Endothelial cell of umbilical vein (primary cell): ENCODE results near the gene BNC2. TPM values are rescaled to one million over a fixed set of nuclear protein-coding genes. Genes with fewer than 3 reads are reported as not detected.

ENCODE experiments used
- BruUV-seq: library from RNA; stranded (reverse); fragments of 400-500 nt; replicated peaks from 2 replicates; lab custom pipeline; 2021; lab: Mats Ljungman, UMichigan
- CTCF ChIA-PET: fragments of 300-600, 350-600 bp; sonication (Branson Sonifier 250); formaldehyde crosslinking; loops from one replicate; lab custom pipeline; 2021; ENCODE audit warnings: antibody characterized with exemption, inconsistent platforms; lab: Charles Lee
- POLR2A ChIA-PET: fragments of 300-600, 350-600 bp; sonication (Branson Sonifier 250); formaldehyde crosslinking; loops from one replicate; lab custom pipeline; 2021; ENCODE audit warnings: antibody characterized with exemption, inconsistent platforms; lab: Charles Lee
- DNase-seq: peaks from one replicate; pipeline ENCODE4 v3.0.0-alpha.2; 2011; ENCODE audit warnings: low read depth, low spot score
- FAIRE-seq: peaks from 2 replicates; lab custom pipeline; 2011; peaks lifted over from hg19 to GRCh38; lab: Jason Lieb, UNC
- H2AFZ ChIP-seq: 2 replicates; pipeline ENCODE4 v1.6.0; 2012; ENCODE audit warnings: low read depth, low read length, control low read depth, inconsistent platforms
- H3K27ac ChIP-seq: 2 replicates; pipeline ENCODE4 v1.5.1; 2011; ENCODE audit warnings: low read depth, mild to moderate bottlenecking, control low read depth, low read length, moderate library complexity; ENCODE audit not compliant: insufficient read depth
- H3K27me3 ChIP-seq, 2 experiments: 2 replicates each; pipeline versions ENCODE4 v1.6.0 to v1.6.1; 2011; ENCODE audit warnings: low read length in 2 of 2, mixed read lengths in 1 of 2; ENCODE audit not compliant: control insufficient read depth in 2 of 2, insufficient read depth in 2 of 2
- H3K36me3 ChIP-seq, 2 experiments: 2 replicates in 1 of 2; 3 replicates in 1 of 2; pipeline ENCODE4 v1.5.1; 2011; ENCODE audit warnings: low read length in 2 of 2, mild to moderate bottlenecking in 1 of 2, moderate library complexity in 1 of 2; ENCODE audit not compliant: control insufficient read depth in 2 of 2, insufficient read depth in 2 of 2; ENCODE audit errors: extremely low read depth in 1 of 2
- H3K4me1 ChIP-seq: 3 replicates; pipeline ENCODE4 v1.5.1; 2011; ENCODE audit warnings: mild to moderate bottlenecking, low read length; ENCODE audit not compliant: control insufficient read depth, insufficient read depth; ENCODE audit errors: extremely low read depth
- H3K4me2 ChIP-seq: 2 replicates; pipeline ENCODE4 v1.6.1; 2011; ENCODE audit warnings: low read length, control low read depth, mixed read lengths; ENCODE audit not compliant: insufficient read depth
- H3K4me3 ChIP-seq, 3 experiments: fragments of 200-600 bp in 1 of 3; sonication (generic), shearing (Covaris generic) in 1 of 3; replicated peaks in 1 of 3; 2 replicates each; pipeline ENCODE4 v1.5.1; 2011 to 2016; ENCODE audit warnings: control low read depth in 3 of 3, low read length in 3 of 3, mild to moderate bottlenecking in 2 of 3, inconsistent platforms in 1 of 3, low read depth in 1 of 3, moderate library complexity in 1 of 3; ENCODE audit not compliant: insufficient read depth in 1 of 3
- H3K79me2 ChIP-seq: 2 replicates; pipeline ENCODE4 v1.6.0; 2012; ENCODE audit warnings: low read length, inconsistent platforms; ENCODE audit not compliant: control insufficient read depth, insufficient read depth
- H3K9ac ChIP-seq: replicated peaks from 2 replicates; pipeline ENCODE3; 2011; ENCODE audit warnings: low read length, control low read depth; ENCODE audit not compliant: insufficient read depth; ENCODE audit errors: extremely low read depth
- H3K9me1 ChIP-seq: replicated peaks from 3 replicates; pipeline ENCODE4 v1.6.0; 2011; ENCODE audit warnings: mild to moderate bottlenecking, low read length; ENCODE audit not compliant: control insufficient read depth, insufficient read depth; ENCODE audit errors: extremely low read depth
- H3K9me3 ChIP-seq: replicated peaks from 2 replicates; pipeline ENCODE4 v1.5.1; 2012; ENCODE audit warnings: low read length, inconsistent platforms; ENCODE audit not compliant: control insufficient read depth, insufficient read depth
- H4K20me1 ChIP-seq: replicated peaks from 2 replicates; pipeline ENCODE3; 2011; ENCODE audit warnings: mild to moderate bottlenecking, low read length; ENCODE audit not compliant: control insufficient read depth, insufficient read depth; ENCODE audit errors: extremely low read depth
- EZH2 ChIP-seq: IDR thresholded peaks from 2 replicates; pipeline ENCODE4 v1.6.1; 2012; ENCODE audit warnings: borderline replicate concordance, low read depth, mild to moderate bottlenecking, moderate library complexity, low read length, inconsistent platforms; ENCODE audit not compliant: severe bottlenecking
- FOS ChIP-seq: IDR thresholded peaks from 2 replicates; pipeline ENCODE4 v1.6.1; 2011; ENCODE audit warnings: mild to moderate bottlenecking, low read length, moderate library complexity, borderline replicate concordance; ENCODE audit not compliant: insufficient read depth
- GATA2 ChIP-seq: IDR thresholded peaks from 2 replicates; pipeline ENCODE4 v1.7.0; 2011; ENCODE audit warnings: low read depth, mild to moderate bottlenecking, moderate library complexity, mixed read lengths, low read length; ENCODE audit not compliant: insufficient read length, insufficient read depth
- JUN ChIP-seq: IDR thresholded peaks from 2 replicates; pipeline ENCODE4 v1.6.1; 2011; ENCODE audit warnings: borderline replicate concordance, low read depth; ENCODE audit not compliant: insufficient read length, insufficient read depth
- MYC ChIP-seq: IDR thresholded peaks from one replicate; pipeline ENCODE4 v1.6.1; 2011; ENCODE audit warnings: mild to moderate bottlenecking, low read depth, low read length
- POLR2A ChIP-seq: IDR thresholded peaks from 2 replicates; pipeline ENCODE4 v1.6.1; 2012; ENCODE audit warnings: low read depth, mild to moderate bottlenecking, control low read depth, low read length
- POLR2AphosphoS5 ChIP-seq: IDR thresholded peaks from 2 replicates; pipeline ENCODE4 v1.6.1; 2012; ENCODE audit warnings: low read depth, mild to moderate bottlenecking, control low read depth, low read length, moderate library complexity; ENCODE audit not compliant: insufficient read depth
- dilution Hi-C: fragments of 300-500 bp; cut with MboI; formaldehyde crosslinking; loops from one replicate; pipeline ENCODE4 v1.15.0; 2019; ENCODE audit warnings: low sequenced_read_pairs; ENCODE audit not compliant: extremely low pct_ligation_motif_present
- intact Hi-C: fragments of 100-400 bp; cut with micrococcal nuclease; formaldehyde crosslinking; loops from one replicate; pipeline ENCODE4 v1.10.0; 2022
- polyA plus RNA-seq, 4 experiments: library from polyadenylated mRNA; depleted of rRNA in 3 of 4; stranded (reverse) in 3 of 4; unstranded in 1 of 4; fragments of >200 nt; gene quantifications; 2 replicates each; pipeline versions ENCODE4 v1.2.1 to v1.2.3, GENCODE V29; 2011 to 2012; ENCODE audit warnings: missing spikeins in 1 of 4
- total RNA-seq: library from RNA; stranded (reverse); gene quantifications from 2 replicates; pipeline ENCODE4 v1.2.3, GENCODE V29; 2021
- TF ChIP-seq, protein P1 (sequence below): IDR thresholded peaks from 2 replicates; pipeline ENCODE4 v1.6.1; 2011; ENCODE audit not compliant: insufficient read depth, insufficient read length
- TF ChIP-seq, protein P2 (sequence below), 2 donors: IDR thresholded peaks; 1 replicate in 1 of 2; 2 replicates in 1 of 2; pipeline ENCODE4 v1.5.1; 2011; ENCODE audit warnings: low read length in 2 of 2, mild to moderate bottlenecking in 2 of 2, moderate library complexity in 2 of 2, control low read depth in 1 of 2, inconsistent platforms in 1 of 2, low read depth in 1 of 2; ENCODE audit not compliant: insufficient read depth in 1 of 2; ENCODE audit errors: extremely low read depth in 1 of 2

Gene BNC2
- total and polyA plus RNA-seq, 2 donors (not counting 3 experiments of a cell fraction or from before 2014, with no cell fraction given), result 12.1 to 34.3 TPM

DNA sequence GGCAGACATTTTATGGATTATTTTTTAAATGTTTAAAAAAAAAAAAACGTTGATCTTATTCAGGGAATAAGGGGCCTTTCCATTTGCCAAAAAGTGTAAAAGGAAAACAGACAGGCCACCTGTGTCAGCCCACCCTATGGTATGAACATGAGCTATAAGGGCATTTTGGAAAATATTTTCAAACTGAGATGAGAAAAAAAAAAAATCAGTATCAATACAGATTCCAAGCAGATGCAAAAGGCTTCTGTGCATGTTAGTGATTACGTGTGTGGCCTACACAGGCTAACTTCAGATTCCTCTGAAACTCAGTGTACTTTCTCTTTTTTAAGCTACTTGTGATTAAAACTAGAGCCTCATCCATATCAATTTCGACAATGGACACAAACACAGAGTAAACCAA, 189.9 kb downstream of the BNC2 start:
- no peak overlapping the region for H3K9ac ChIP-seq
- peaks cover 0 to 3% of the 10 kb centered on the region in 2 experiments for H3K36me3 ChIP-seq
- H4K20me1 ChIP-seq, result no peaks in the 10 kb centered on the region
- dilution Hi-C loops, result no loop called here
- H3K9me3 ChIP-seq, result no peaks in the 10 kb centered on the region
- H3K27me3 ChIP-seq, result no peaks in the 10 kb centered on the region
- no peak for TF ChIP-seq FOS
- TF ChIP-seq, protein P1, sequence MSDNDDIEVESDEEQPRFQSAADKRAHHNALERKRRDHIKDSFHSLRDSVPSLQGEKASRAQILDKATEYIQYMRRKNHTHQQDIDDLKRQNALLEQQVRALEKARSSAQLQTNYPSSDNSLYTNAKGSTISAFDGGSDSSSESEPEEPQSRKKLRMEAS, result no peak
- no peak for TF ChIP-seq POLR2A
- TF ChIP-seq, protein P2, sequence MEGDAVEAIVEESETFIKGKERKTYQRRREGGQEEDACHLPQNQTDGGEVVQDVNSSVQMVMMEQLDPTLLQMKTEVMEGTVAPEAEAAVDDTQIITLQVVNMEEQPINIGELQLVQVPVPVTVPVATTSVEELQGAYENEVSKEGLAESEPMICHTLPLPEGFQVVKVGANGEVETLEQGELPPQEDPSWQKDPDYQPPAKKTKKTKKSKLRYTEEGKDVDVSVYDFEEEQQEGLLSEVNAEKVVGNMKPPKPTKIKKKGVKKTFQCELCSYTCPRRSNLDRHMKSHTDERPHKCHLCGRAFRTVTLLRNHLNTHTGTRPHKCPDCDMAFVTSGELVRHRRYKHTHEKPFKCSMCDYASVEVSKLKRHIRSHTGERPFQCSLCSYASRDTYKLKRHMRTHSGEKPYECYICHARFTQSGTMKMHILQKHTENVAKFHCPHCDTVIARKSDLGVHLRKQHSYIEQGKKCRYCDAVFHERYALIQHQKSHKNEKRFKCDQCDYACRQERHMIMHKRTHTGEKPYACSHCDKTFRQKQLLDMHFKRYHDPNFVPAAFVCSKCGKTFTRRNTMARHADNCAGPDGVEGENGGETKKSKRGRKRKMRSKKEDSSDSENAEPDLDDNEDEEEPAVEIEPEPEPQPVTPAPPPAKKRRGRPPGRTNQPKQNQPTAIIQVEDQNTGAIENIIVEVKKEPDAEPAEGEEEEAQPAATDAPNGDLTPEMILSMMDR (IDR thresholded peaks at IDR 0.05; ENCODE audit: extremely low read depth in 1 of 2, insufficient read depth in 1 of 2, low read depth in 1 of 2, low read length in 2 of 2), result no peak
- no peak for TF ChIP-seq GATA2
- no peak for TF ChIP-seq POLR2AphosphoS5
- no peak for TF ChIP-seq EZH2
- TF ChIP-seq MYC, result no peak
- no peak for TF ChIP-seq JUN
- no peak overlapping the region for H2AFZ ChIP-seq
- H3K79me2 ChIP-seq, result peaks cover 24% of the 10 kb centered on the region
- no peak overlapping the region for H3K27ac ChIP-seq
- H3K4me2 ChIP-seq, result no peak overlapping the region
- no TSS peak for BruUV-seq
- no peak for FAIRE-seq
- DNase-seq, result no peak
- CTCF ChIA-PET, result no interaction called here
- no peak overlapping the region for H3K4me3 ChIP-seq
- intact Hi-C loops, result loop anchor here (2.0 kb wide), 1 partner anchor 46 kb away; no protein-coding TSS in a partner anchor
- POLR2A ChIA-PET, result no interaction called here
- H3K4me1 ChIP-seq, result peaks cover 4% of the 10 kb centered on the region
- H3K9me1 ChIP-seq, result no peaks in the 10 kb centered on the region
